Measurements from ENCODE around the gene BAZ2B.

DNA sequence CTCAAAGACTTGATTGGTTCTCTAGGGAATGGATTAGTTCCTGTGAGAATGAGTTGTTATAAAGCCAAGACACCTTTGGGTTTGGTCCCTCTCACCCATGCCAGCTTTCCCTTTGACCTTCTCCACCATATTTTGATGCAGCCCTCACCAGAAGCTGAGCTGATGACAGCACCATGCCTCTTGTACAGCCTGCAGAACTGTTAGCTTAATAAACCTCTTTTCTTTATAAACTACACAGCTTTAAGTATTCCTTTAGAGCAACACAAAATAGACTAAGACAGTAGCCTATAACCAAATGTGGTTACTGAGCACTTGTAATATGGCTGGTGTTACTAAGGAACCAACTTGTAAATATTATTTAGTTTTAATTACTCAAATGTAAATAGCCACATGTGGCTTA is 55.1 kb downstream of the BAZ2B start:
- TF ChIP-seq CTCF (IDR thresholded peaks at IDR 0.05; ENCODE audit: borderline replicate concordance, extremely low read depth, low read length, poor library complexity, severe bottlenecking), result no peak
- TF ChIP-seq EZH2 (IDR thresholded peaks at IDR 0.05; ENCODE audit: borderline replicate concordance, low read depth, low read length, severe bottlenecking), result no peak
